Measurements from ENCODE around the gene VILL. TPM values are rescaled to one million over a fixed set of nuclear protein-coding genes. Genes with fewer than 3 reads are reported as not detected.

The VILL gene
- total and polyA plus RNA-seq, 2 donors (not counting 3 experiments of a cell fraction or from before 2014, with no cell fraction given): 9.0 to 10.0 TPM

- DNase-seq (ENCODE audit: low read depth, low spot score): no peak
- no peak for FAIRE-seq
Measured at GRCh38 chr3:38054499-38055001, 64.0 kb downstream of the VILL start.

More at GRCh38 chr3:38054499-38055001, 64.0 kb downstream of the VILL start:
- dilution Hi-C loops (cut with MboI; ENCODE audit: extremely low pct_ligation_motif_present, low sequenced_read_pairs): no loop called here
- Histone ChIP-seq H3K36me3 (ENCODE audit: control insufficient read depth in 2 of 2, extremely low read depth in 1 of 2, insufficient read depth in 2 of 2, low read length in 2 of 2) (no peaks in the 10 kb centered on the region), H3K27ac (ENCODE audit: insufficient read depth, low read depth, low read length) (no peak overlapping the region), H3K4me2 (ENCODE audit: insufficient read depth, low read length) (no peak overlapping the region), H3K9me1 (replicated peaks; ENCODE audit: control insufficient read depth, extremely low read depth, insufficient read depth, low read length) (no peaks in the 10 kb centered on the region), H3K4me3 (replicated peaks in 1 of 3; ENCODE audit: insufficient read depth in 1 of 3, low read depth in 1 of 3, low read length in 3 of 3) (no peak overlapping the region), H3K9ac (replicated peaks; ENCODE audit: extremely low read depth, insufficient read depth, low read length) (no peak overlapping the region), H2AFZ (ENCODE audit: low read depth, low read length) (no peak overlapping the region), H3K9me3 (replicated peaks; ENCODE audit: control insufficient read depth, insufficient read depth, low read length) (no peaks in the 10 kb centered on the region), H3K27me3 (ENCODE audit: control insufficient read depth in 2 of 2, insufficient read depth in 2 of 2, low read length in 2 of 2) (no peaks in the 10 kb centered on the region), H3K79me2 (ENCODE audit: control insufficient read depth, insufficient read depth, low read length) (no peaks in the 10 kb centered on the region), H3K4me1 (ENCODE audit: control insufficient read depth, extremely low read depth, insufficient read depth, low read length) (no peaks in the 10 kb centered on the region), H4K20me1 (replicated peaks; ENCODE audit: control insufficient read depth, extremely low read depth, insufficient read depth, low read length) (no peaks in the 10 kb centered on the region)
- TF ChIP-seq GATA2 (IDR thresholded peaks at IDR 0.05; ENCODE audit: insufficient read depth, insufficient read length, low read depth, low read length) (no peak), EZH2 (IDR thresholded peaks at IDR 0.05; ENCODE audit: borderline replicate concordance, low read depth, low read length, severe bottlenecking) (no peak), MAX (IDR thresholded peaks at IDR 0.05; ENCODE audit: insufficient read depth, insufficient read length) (no peak), POLR2AphosphoS5 (IDR thresholded peaks at IDR 0.05; ENCODE audit: insufficient read depth, low read depth, low read length) (no peak), FOS (IDR thresholded peaks at IDR 0.05; ENCODE audit: borderline replicate concordance, insufficient read depth, low read length) (no peak), MYC (IDR thresholded peaks at IDR 0.05; ENCODE audit: low read depth, low read length) (no peak), JUN (IDR thresholded peaks at IDR 0.05; ENCODE audit: borderline replicate concordance, insufficient read depth, insufficient read length, low read depth) (no peak)
- CTCF ChIA-PET: no interaction called here
- POLR2A ChIA-PET: no interaction called here
- BruUV-seq (replicated peaks): no TSS peak
- intact Hi-C loops (cut with micrococcal nuclease): no loop called here

Small RNA genes within 50 kb of the gene (microRNA-seq; reads per million reads assigned to microRNA genes)
- gene MIR26A1 (ENCODE audit: borderline number of aligned reads, borderline replicate concordance): 10.0 reads per million, percentile 25 among the genes with 10 or more reads in this experiment

Small RNA genes within 50 kb of the gene (small RNA-seq; reads per million reads assigned to genes)
- gene MIR26A1 (ENCODE audit: insufficient read depth, insufficient read length, low read depth, low replicate concordance): 1.3 reads per million
- not detected for gene RF00019 (ENCODE audit: insufficient read depth, insufficient read length, low read depth, low replicate concordance)

Other genes with a start within 250 kb of the VILL start
- gene CTDSPL, start 128.9 kb upstream of the VILL start, total RNA-seq: 27.6 and 43.2 TPM in 2 replicates
- 28.3 and 30.1 TPM in 2 replicates for gene CTDSPL, start 128.9 kb upstream of the VILL start, polyA plus RNA-seq
- 15.3 and 18.5 TPM in 2 replicates for gene PLCD1, start 38.9 kb downstream of the VILL start, total RNA-seq
- 12.6 and 13.1 TPM in 2 replicates for gene PLCD1, start 38.9 kb downstream of the VILL start, polyA plus RNA-seq
- not detected in 2 replicates for gene DLEC1, start 48.4 kb downstream of the VILL start, total RNA-seq
- not detected in 2 replicates for gene DLEC1, start 48.4 kb downstream of the VILL start, polyA plus RNA-seq
- gene ACAA1, start 146.3 kb downstream of the VILL start, total RNA-seq: 46.9 and 52.1 TPM in 2 replicates
- 46.4 and 53.8 TPM in 2 replicates for gene ACAA1, start 146.3 kb downstream of the VILL start, polyA plus RNA-seq
- gene MYD88, start 147.9 kb downstream of the VILL start, total RNA-seq: 32.7 and 35.1 TPM in 2 replicates
- 48.9 and 55.0 TPM in 2 replicates for gene MYD88, start 147.9 kb downstream of the VILL start, polyA plus RNA-seq
- 32.9 and 34.3 TPM in 2 replicates for gene OXSR1, start 174.8 kb downstream of the VILL start, total RNA-seq
- gene OXSR1, start 174.8 kb downstream of the VILL start, polyA plus RNA-seq: 12.7 and 15.1 TPM in 2 replicates